H1 (cell line): ENCODE data around the gene LSG1. TPM values are rescaled to one million over a fixed set of nuclear protein-coding genes. Genes with fewer than 3 reads are reported as not detected.

ENCODE experiments used
- ATF2 ChIP-seq: IDR thresholded peaks from 2 replicates; pipeline ENCODE4 v1.6.1; 2012; ENCODE audit warnings: low read length, inconsistent platforms
- CBX8 ChIP-seq: fragments of 300-800, 300-1000 bp; sonication (generic); IDR thresholded peaks from 2 replicates; pipeline ENCODE4 v1.7.1; 2016; ENCODE audit warnings: low read depth, low read length, borderline replicate concordance
- CEBPB ChIP-seq: IDR thresholded peaks from 2 replicates; pipeline ENCODE4 v1.6.1; 2012; ENCODE audit warnings: low read depth, low read length
- CREB1 ChIP-seq: IDR thresholded peaks from 2 replicates; pipeline ENCODE4 v1.6.1; 2012; ENCODE audit warnings: inconsistent platforms
- E2F6 ChIP-seq: IDR thresholded peaks from 2 replicates; pipeline ENCODE4 v1.6.1; 2012; ENCODE audit warnings: inconsistent platforms
- EZH2 ChIP-seq: fragments of 200-600 bp; sonication (generic); IDR thresholded peaks from 2 replicates; pipeline ENCODE4 v1.7.1; 2012; ENCODE audit warnings: low read depth, mild to moderate bottlenecking, moderate library complexity, low read length, inconsistent platforms; ENCODE audit not compliant: severe bottlenecking
- GABPA ChIP-seq: IDR thresholded peaks from 2 replicates; pipeline ENCODE4 v1.6.1; 2011; ENCODE audit warnings: mild to moderate bottlenecking, low read length, moderate library complexity, borderline replicate concordance; ENCODE audit not compliant: insufficient read depth
- HDAC2 ChIP-seq, 2 experiments: fragments of 300-600 bp in 1 of 2; sonication (generic) in 1 of 2; IDR thresholded peaks; 2 replicates each; pipeline ENCODE4 v1.6.1; 2011 to 2012; ENCODE audit warnings: low read depth in 2 of 2, low read length in 2 of 2, mild to moderate bottlenecking in 2 of 2, moderate library complexity in 2 of 2, borderline replicate concordance in 1 of 2, inconsistent platforms in 1 of 2
- KDM1A ChIP-seq: fragments of 200-600, 300-600 bp; sonication (generic); IDR thresholded peaks from 2 replicates; pipeline ENCODE4 v1.7.1; 2016; ENCODE audit warnings: mild to moderate bottlenecking, low read length, borderline replicate concordance
- MAFK ChIP-seq: IDR thresholded peaks from 2 replicates; pipeline ENCODE4 v1.6.1; 2012; ENCODE audit warnings: low read depth, mild to moderate bottlenecking, improper control_type of control experiment, low read length
- POLR2A ChIP-seq, 2 experiments: IDR thresholded peaks; 1 replicate in 1 of 2; 2 replicates in 1 of 2; pipeline ENCODE4 v1.6.1; 2011; ENCODE audit warnings: low read depth in 2 of 2, low read length in 2 of 2, mild to moderate bottlenecking in 2 of 2; ENCODE audit errors: control extremely low read depth in 1 of 2
- POU5F1 ChIP-seq: IDR thresholded peaks from 2 replicates; pipeline ENCODE4 v1.6.1; 2011; ENCODE audit warnings: low read depth, mild to moderate bottlenecking, low read length, moderate library complexity
- TAF1 ChIP-seq: IDR thresholded peaks from 2 replicates; pipeline ENCODE4 v1.6.1; 2011; ENCODE audit warnings: mild to moderate bottlenecking, low read depth, low read length
- TCF12 ChIP-seq: IDR thresholded peaks from 2 replicates; pipeline ENCODE4 v1.6.1; 2011; ENCODE audit warnings: low read depth, mild to moderate bottlenecking, low read length
- ZNF274 ChIP-seq: IDR thresholded peaks from 2 replicates; pipeline ENCODE4 v1.7.0; 2012; ENCODE audit warnings: low read length, borderline replicate concordance; ENCODE audit errors: extremely low read depth
- polyA plus RNA-seq, 7 experiments: library from polyadenylated mRNA; depleted of rRNA in 3 of 7; stranded (reverse) in 5 of 7; unstranded in 2 of 7; fragments of >200 nt in 5 of 7; fragments of 200-250 nt in 2 of 7; gene quantifications; 1 replicate in 5 of 7; 2 replicates in 1 of 7; 4 replicates in 1 of 7; pipeline versions ENCODE4 v1.2.1 to v1.2.3, GENCODE V29; 2011 to 2013; ENCODE audit warnings: missing spikeins in 2 of 7, mixed read lengths in 2 of 7
- total RNA-seq: library from RNA; stranded (reverse); fragmentation: NEBNext Ultra II Directional; extraction: Animal tissue kit (Norgen Biotek cat#: 25700); gene quantifications from 2 replicates; pipeline ENCODE4 v1.2.1, GENCODE V29; 2021
- TF ChIP-seq, protein P1 (sequence below), 3 experiments: IDR thresholded peaks; 1 replicate in 2 of 3; 2 replicates in 1 of 3; pipeline versions ENCODE4 v1.5.1 to v1.6.1; 2011; ENCODE audit warnings: low read length in 3 of 3, mild to moderate bottlenecking in 3 of 3, inconsistent platforms in 2 of 3, low read depth in 1 of 3, moderate library complexity in 1 of 3; ENCODE audit not compliant: insufficient read depth in 1 of 3; ENCODE audit errors: control extremely low read depth in 1 of 3
- TF ChIP-seq, protein P2 (sequence below): IDR thresholded peaks from 2 replicates; pipeline ENCODE4 v1.6.1; 2011; ENCODE audit warnings: low read depth, mild to moderate bottlenecking, low read length; ENCODE audit not compliant: insufficient read depth

The LSG1 gene
- total and polyA plus RNA-seq, 2 of the 8 experiments (the other 6 are each of a cell fraction or from before 2014, with no cell fraction given): 23.7 to 47.6 TPM

GRCh38 chr3:194633349-194634004, 38.5 kb downstream of the LSG1 start, which contains the start of gene TMEM44 (continued):
- no peak for TF ChIP-seq MAFK
- no peak for TF ChIP-seq POU5F1
- TF ChIP-seq, protein P1, sequence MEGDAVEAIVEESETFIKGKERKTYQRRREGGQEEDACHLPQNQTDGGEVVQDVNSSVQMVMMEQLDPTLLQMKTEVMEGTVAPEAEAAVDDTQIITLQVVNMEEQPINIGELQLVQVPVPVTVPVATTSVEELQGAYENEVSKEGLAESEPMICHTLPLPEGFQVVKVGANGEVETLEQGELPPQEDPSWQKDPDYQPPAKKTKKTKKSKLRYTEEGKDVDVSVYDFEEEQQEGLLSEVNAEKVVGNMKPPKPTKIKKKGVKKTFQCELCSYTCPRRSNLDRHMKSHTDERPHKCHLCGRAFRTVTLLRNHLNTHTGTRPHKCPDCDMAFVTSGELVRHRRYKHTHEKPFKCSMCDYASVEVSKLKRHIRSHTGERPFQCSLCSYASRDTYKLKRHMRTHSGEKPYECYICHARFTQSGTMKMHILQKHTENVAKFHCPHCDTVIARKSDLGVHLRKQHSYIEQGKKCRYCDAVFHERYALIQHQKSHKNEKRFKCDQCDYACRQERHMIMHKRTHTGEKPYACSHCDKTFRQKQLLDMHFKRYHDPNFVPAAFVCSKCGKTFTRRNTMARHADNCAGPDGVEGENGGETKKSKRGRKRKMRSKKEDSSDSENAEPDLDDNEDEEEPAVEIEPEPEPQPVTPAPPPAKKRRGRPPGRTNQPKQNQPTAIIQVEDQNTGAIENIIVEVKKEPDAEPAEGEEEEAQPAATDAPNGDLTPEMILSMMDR (IDR thresholded peaks at IDR 0.05; ENCODE audit: control extremely low read depth in 1 of 3, insufficient read depth in 1 of 3, low read depth in 1 of 3, low read length in 3 of 3): peak; percentile 56 to 63 (median 59)
- TF ChIP-seq POLR2A (IDR thresholded peaks at IDR 0.05; ENCODE audit: control extremely low read depth in 1 of 2, low read depth in 2 of 2, low read length in 2 of 2): peak in 1 of 2 experiments; percentile 53; a peak in 2 of 3 replicates
- TF ChIP-seq, protein P2, sequence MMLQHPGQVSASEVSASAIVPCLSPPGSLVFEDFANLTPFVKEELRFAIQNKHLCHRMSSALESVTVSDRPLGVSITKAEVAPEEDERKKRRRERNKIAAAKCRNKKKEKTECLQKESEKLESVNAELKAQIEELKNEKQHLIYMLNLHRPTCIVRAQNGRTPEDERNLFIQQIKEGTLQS: no peak
- TF ChIP-seq ZNF274: no peak
- no peak for TF ChIP-seq KDM1A
- no peak for TF ChIP-seq CEBPB
- TF ChIP-seq TCF12: no peak
- no peak for TF ChIP-seq GABPA
- no peak for TF ChIP-seq HDAC2 (IDR thresholded peaks at IDR 0.05; ENCODE audit: borderline replicate concordance in 1 of 2, low read depth in 2 of 2, low read length in 2 of 2)
- peak; percentile 40; the same call in 1 of the 2 replicates for TF ChIP-seq TAF1
- peak; percentile 59 for TF ChIP-seq CREB1
- peak; percentile 35; the same call in 1 of the 2 replicates for TF ChIP-seq E2F6
- TF ChIP-seq CBX8: no peak
- no peak for TF ChIP-seq EZH2
- TF ChIP-seq ATF2: no peak
